ENCODE measurements around the gene C17orf50. TPM values are rescaled to one million over a fixed set of nuclear protein-coding genes. Genes with fewer than 3 reads are reported as not detected.

The C17orf50 gene
- total RNA-seq, 1 experiment from 2014 or later = not detected

DNA sequence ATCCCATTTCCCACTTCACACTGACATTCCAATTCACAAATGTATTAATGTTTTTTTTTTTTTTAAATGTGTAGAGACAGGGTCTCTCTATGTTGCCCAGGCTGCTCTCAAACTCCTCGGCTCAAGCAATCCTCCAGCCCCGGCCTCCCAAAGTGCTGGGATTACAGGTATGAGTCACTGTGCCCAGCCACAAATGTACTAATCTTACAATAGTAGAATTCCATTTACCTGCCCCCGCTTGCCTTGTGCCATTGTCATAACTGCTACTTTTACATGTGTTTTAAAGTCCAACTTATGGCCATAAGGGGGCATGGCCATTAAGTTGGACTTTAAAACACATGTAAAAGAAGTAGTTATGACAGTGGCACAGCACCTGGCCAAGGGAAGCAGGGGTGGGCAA lies 30.2 kb downstream of the C17orf50 start:
- no TSS peak for BruUV-seq (replicated peaks)
- Mint-ChIP-seq H3K36me3 (ENCODE audit: insufficient read depth, unreplicated experiment) (peaks cover 15% of the 10 kb centered on the region), H3K4me1 (ENCODE audit: insufficient read depth, unreplicated experiment) (peaks cover 43% of the 10 kb centered on the region), H3K27me3 (ENCODE audit: insufficient read depth, unreplicated experiment) (no peaks in the 10 kb centered on the region), H3K4me3 (ENCODE audit: unreplicated experiment) (no peak overlapping the region), H3K9me3 (ENCODE audit: unreplicated experiment) (no peaks in the 10 kb centered on the region), H3K27ac (ENCODE audit: low read depth, unreplicated experiment) (peak overlapping the region; percentile 91)
- DNase-seq (ENCODE audit: unreplicated experiment) = peak; percentile 72
- CTCF ChIA-PET = interaction anchor here (11.7 kb wide), 1 partner anchor 24 kb away, joined by 153 read pairs; no protein-coding TSS in a partner anchor
- intact Hi-C loops (cut with micrococcal nuclease) = no loop called here
- TF ChIP-seq CTCF (IDR thresholded peaks at IDR 0.05; ENCODE audit: unreplicated experiment) = no peak
- POLR2A ChIA-PET = interaction anchor here (0.9 to 27.4 kb wide), 4 partner anchors 9 to 202 kb away, joined by 3 to 736 read pairs (median 61); partner anchors contain the start of gene TAF15

- H3K27me3 Mint-ChIP-seq (ENCODE audit: insufficient read depth, unreplicated experiment) = no peaks in the 10 kb centered on the region
Measured at GRCh38 chr17:35791681-35792350, 31.1 kb downstream of the C17orf50 start.

DNA sequence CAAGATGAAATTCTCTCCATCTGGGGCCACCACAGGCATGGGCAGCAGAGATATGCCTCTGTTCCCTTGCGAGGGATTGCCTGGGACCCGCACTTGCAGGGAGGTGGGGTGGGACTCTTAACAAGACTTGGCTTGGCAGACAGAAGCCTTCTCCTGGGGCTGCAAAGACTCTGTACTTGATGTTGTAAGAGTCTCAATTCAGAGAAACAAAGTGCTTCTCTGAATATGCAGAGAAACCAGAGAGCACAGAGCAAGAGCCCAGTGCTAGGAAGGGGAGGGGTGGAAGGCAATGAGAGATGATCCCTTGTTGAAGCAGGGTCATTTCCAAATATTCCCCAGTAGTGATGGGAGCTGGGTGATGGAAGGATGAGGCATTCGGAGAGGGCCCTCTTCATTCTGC lies 32.6 kb downstream of the C17orf50 start:
- BruUV-seq (replicated peaks) = no TSS peak
- Mint-ChIP-seq H3K27ac (ENCODE audit: low read depth, unreplicated experiment) (peak overlapping the region; percentile 68), H3K27me3 (ENCODE audit: insufficient read depth, unreplicated experiment) (no peaks in the 10 kb centered on the region), H3K9me3 (ENCODE audit: unreplicated experiment) (no peaks in the 10 kb centered on the region), H3K4me1 (ENCODE audit: insufficient read depth, unreplicated experiment) (peaks cover 43% of the 10 kb centered on the region), H3K4me3 (ENCODE audit: unreplicated experiment) (peak overlapping the region; percentile 72), H3K36me3 (ENCODE audit: insufficient read depth, unreplicated experiment) (peaks cover 7% of the 10 kb centered on the region)
- intact Hi-C loops (cut with micrococcal nuclease) = no loop called here
- ChIA-PET CTCF (interaction anchor here (0.6 to 11.7 kb wide), 3 partner anchors 12 to 26 kb away, joined by 3 to 153 read pairs (median 6); no protein-coding TSS in a partner anchor), POLR2A (interaction anchor here (0.6 to 27.4 kb wide), 3 partner anchors 16 to 536 kb away, joined by 4 to 736 read pairs (median 117); partner anchors contain the start of gene TAF15)
- TF ChIP-seq CTCF (IDR thresholded peaks at IDR 0.05; ENCODE audit: unreplicated experiment) = no peak
- peak; percentile 38 for DNase-seq (ENCODE audit: unreplicated experiment)

More at GRCh38 chr17:35791681-35792350, 31.1 kb downstream of the C17orf50 start:
- TF ChIP-seq CTCF (IDR thresholded peaks at IDR 0.05; ENCODE audit: unreplicated experiment) = no peak
- no peak for DNase-seq (ENCODE audit: unreplicated experiment)
- H3K9me3 Mint-ChIP-seq (ENCODE audit: unreplicated experiment) = no peaks in the 10 kb centered on the region
- intact Hi-C loops (cut with micrococcal nuclease) = no loop called here
- BruUV-seq (replicated peaks) = no TSS peak
- H3K4me1 Mint-ChIP-seq (ENCODE audit: insufficient read depth, unreplicated experiment) = peaks cover 43% of the 10 kb centered on the region
- H3K27ac Mint-ChIP-seq (ENCODE audit: low read depth, unreplicated experiment) = peak overlapping the region; percentile 91
- H3K36me3 Mint-ChIP-seq (ENCODE audit: insufficient read depth, unreplicated experiment) = peaks cover 11% of the 10 kb centered on the region
- ChIA-PET POLR2A (interaction anchor here (0.9 to 27.4 kb wide), 5 partner anchors 8 to 212 kb away, joined by 3 to 736 read pairs (median 5); partner anchors contain the start of gene TAF15), CTCF (interaction anchor here (1.1 to 11.7 kb wide), 5 partner anchors 13 to 25 kb away, joined by 3 to 153 read pairs (median 7); no protein-coding TSS in a partner anchor)
- H3K4me3 Mint-ChIP-seq (ENCODE audit: unreplicated experiment) = peak overlapping the region; percentile 72

Measured in MCF 10A (cell line).